CD4-positive, alpha-beta T cell treated with Interleukin-1 beta for 1 hour (primary cell): ENCODE measurements around the gene SLC36A1.
A peak's percentile ranks its signal among the peaks of the same experiment; 100 is the strongest.

ENCODE experiments used
- DNase-seq, 2 donors: peaks; one replicate each; pipeline ENCODE4 v3.0.0-alpha.2; 2020 to 2022

Gene SLC36A1

GRCh38 chr5:151451626-151452520, 4.5 kb downstream of the SLC36A1 start:
- DNase-seq, result no peak

- no peak for DNase-seq
Observed at GRCh38 chr5:151454166-151454565, 6.8 kb downstream of the SLC36A1 start.

DNA sequence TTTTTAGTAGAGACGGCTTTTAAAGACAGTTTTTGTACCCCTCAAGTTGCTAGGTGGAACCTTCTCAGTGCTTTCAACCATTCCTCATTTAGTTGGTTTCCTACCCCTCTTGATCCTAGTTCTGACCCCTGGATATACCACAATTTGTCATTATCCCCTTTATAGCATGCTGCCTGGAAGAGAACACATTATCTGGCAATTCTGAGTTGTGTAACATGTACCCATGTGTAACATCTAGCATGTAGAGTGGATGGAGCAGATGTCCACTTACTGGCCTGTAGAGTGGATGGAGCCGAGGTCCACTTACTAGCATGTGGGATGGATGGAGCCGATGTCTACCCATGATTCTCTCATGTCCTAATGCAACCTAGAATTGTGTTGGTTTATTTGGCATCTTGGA, 7.5 kb downstream of the SLC36A1 start:
- DNase-seq, result no peak

DNA sequence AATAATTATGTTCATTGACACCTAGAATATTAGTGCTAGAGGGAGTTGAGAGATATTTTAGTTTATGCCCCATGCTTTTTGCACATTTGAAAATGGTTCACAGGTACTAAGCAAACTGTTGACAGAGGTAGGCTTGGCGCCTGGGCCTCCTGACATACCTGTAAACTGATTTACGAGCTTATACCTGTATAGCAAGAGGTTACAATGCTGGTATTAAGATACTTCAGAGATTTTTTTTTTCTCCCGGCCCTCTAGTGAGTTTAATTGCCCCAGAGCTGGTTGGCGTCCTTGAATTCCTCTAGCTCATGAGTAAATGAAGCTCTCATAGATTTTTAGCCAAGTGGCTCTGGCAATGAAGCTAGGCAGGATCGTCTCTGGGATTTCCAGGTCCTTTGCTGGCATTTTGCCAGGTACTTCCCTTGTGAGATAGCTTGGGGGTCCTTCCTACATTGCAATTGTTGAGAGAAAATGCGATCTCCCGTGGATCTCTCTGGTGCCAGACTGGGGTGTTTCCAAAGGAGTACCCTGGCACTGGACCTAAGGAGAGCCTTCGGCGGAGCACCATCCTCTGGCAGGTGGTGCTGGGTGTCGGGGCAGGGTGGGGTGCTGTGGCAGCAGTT, 9.0 kb downstream of the SLC36A1 start:
- no peak for DNase-seq

DNA sequence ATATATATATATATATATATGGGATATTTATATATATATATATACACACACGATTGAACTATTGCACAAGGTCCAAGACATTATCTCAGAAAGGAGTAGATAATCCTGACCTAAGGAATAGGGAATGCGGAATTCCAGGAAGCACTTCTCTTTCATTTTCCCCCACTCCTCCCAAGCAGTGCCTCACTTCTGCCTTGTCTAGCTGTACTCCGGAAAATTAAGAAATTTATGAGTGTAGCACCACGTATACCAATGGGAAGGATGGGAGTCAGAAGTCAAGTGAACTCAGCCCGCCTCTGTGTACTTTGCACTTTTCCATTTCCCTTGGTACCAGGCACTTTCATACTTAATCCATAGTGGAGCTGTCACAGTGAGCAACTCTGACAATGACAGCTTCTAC, 10.9 kb downstream of the SLC36A1 start:
- DNase-seq, result no peak

DNA sequence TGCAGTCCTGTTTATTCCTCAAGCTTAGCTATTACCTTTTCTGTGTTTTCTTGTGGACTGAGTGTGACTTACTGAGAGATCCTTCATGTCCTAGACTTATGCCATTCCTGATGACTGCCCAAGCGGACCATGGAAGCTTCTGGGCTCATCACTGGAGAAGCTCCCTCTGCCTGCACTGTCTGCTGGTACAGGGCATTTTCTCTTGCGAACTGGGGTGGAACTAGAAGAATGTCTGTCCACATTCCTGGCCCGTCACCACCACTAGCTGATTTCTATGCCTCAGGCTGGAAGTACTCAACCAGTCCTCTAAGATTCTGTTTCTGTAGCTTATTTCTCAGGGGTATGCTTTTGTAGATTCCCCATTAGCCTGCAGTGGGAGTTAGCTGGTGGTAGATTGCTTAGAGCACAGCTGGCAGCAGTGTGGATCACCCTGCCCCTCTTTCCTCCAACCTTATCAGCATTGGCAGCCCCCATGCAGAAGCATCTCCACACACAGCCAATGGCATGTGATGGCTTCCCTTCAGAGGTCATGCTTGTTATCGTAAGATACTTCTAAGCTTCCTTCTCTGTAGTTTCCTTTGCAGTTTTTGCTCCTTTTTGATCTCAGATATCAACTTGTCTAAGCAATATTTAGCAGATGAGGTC, 12.4 kb downstream of the SLC36A1 start:
- no peak for DNase-seq

DNA sequence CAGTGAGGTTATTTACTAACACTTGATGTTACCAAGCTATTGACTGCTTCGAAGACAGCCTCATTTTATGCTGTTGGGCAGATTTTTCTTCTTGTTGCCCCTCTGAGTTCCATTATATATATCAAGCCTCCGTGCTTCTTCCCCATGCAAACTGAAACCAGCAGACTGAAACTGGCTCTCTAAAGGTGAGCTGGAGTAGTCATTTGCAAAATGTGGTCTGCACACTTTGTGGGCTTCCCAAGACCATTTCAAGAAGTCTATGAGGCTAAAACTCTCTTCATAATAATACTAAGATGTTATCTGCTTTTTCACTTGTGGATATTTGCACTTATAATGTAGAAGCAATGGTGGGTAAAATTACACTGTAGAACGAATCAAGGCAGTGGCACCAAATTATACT, 13.9 kb downstream of the SLC36A1 start:
- DNase-seq, result no peak

DNA sequence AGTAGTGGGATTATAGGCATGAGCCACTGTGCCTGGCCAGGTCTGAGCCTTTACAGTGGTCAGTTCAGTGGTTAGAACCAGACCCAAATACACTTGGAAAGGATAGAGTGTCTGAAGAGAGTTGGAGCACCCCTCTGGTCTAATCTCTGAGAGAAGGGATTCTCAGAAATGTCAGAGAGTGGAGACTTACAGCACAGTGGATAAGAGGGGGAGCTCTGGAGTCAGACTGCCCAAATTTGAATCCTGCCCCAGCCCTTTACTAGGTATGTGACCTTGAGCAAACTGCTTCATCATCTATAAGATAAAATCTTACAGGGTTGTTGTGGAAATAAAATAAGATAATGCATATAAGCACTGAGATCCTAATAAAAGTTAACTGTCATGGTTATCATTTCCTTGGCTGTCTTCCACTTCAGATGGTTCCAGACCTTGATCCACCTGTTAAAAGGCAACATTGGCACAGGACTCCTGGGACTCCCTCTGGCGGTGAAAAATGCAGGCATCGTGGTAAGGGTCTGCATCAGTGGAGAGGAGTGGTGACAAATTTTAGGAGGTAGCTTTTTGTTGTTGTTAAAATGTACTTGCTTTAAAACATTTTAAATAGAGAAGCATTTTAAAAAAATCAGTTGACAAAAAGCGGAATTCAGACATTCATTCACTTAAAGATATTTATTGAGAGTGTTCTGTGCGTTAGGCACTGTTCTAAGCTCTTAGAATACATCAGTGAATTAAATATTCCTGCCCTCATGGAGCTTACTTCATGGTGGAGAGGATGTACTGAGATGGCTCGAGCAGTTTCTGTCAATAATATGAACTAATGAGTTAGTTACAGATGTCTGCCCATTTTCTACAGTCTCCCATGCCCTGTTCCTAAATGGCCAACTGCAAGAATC, 16.0 kb downstream of the SLC36A1 start:
- DNase-seq, result no peak

DNA sequence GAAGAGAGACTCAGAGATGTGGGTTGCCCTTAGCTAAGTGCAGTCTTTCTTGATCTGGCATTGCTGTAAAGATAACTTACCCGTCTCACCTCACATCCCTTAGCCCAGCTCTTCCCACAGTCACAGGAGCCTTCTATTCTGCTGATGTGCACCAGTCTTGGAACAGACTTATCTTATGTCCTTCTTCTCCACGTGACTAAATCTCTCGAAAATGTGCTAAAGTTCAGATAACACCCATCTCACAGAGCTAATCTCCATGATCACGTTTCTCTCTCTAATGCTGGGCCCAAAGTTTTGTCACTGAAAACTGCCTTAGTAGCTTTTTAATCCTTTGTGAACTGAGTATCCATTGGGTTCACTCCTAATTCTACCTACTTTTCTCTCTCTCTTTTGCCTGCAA, 16.7 kb downstream of the SLC36A1 start:
- DNase-seq, result no peak

GRCh38 chr5:151465476-151465875, 18.1 kb downstream of the SLC36A1 start:
- no peak for DNase-seq

DNA sequence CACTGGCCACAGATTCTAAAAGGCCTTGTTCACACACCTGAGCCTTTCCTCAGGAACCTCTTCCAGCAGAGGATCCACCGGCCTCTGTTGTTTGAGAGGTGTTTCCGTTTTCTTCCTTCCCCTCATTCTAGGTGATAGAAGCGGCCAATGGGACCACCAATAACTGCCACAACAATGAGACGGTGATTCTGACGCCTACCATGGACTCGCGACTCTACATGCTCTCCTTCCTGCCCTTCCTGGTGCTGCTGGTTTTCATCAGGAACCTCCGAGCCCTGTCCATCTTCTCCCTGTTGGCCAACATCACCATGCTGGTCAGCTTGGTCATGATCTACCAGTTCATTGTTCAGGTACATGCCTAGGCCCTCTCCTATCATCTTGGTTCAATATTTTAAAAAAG, 20.2 kb downstream of the SLC36A1 start:
- DNase-seq, result no peak

- DNase-seq, result no peak
Observed at GRCh38 chr5:151469386-151469785, 22.0 kb downstream of the SLC36A1 start.

DNA sequence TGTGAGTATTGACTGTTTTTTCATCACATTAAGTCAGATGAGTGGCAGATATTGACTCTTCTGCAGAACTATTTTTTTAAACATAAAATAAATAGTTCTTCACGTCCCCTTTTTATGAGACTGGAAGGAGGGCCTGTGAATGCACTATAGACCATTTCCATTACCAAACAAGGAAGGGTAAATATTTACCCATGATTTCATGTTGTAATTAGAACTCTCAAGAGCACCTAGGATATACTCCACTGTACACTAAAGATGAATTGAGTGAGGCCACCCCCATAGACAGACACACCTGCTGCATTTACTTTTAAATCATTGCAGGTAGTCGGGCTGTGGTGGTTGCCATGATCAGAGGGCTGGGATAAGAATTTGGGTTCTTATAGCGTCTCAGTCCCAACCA, 22.6 kb downstream of the SLC36A1 start:
- DNase-seq, result no peak

DNA sequence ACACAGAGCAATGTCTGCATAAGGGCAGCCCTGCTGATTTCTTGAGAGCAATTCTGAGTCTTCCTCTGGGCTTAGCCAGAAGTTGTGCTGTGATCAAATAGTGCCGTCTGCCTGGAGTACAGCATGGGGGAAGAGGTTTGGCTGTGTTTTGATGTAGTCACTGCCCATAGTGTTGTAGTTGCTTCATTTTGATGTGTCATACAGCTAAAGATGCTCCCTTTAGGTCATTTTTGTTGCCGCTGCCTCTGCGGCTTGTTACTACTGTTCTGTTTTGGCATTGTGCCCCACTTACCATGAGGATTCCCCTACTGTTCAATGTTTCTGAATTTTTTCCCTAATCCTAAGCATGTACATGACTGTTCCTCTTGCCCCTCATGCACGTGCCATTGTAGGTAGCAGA, 23.0 kb downstream of the SLC36A1 start:
- no peak for DNase-seq

DNA sequence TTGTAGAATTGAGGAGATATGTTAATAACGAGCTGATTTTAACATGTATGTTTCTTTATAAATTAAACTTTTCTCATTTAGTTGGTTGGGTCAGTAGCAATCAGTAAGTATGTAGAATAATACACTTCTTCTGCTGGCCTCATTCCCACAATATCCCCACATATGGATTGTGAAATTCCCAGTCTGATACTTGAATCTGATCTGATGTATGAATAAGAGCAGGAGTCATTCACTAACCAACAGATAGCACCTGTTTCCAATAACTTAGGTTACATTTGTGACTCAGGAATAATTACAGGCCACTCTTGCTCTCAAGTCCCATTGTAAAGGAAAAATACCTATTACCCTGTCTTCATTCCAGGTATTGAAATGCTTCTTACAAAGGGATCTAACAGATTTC, 23.9 kb downstream of the SLC36A1 start:
- DNase-seq, result no peak

GRCh38 chr5:151474799-151475198, 27.4 kb downstream of the SLC36A1 start:
- no peak for DNase-seq

- DNase-seq, result no peak
Observed at GRCh38 chr5:151475388-151475787, 28.0 kb downstream of the SLC36A1 start.

DNA sequence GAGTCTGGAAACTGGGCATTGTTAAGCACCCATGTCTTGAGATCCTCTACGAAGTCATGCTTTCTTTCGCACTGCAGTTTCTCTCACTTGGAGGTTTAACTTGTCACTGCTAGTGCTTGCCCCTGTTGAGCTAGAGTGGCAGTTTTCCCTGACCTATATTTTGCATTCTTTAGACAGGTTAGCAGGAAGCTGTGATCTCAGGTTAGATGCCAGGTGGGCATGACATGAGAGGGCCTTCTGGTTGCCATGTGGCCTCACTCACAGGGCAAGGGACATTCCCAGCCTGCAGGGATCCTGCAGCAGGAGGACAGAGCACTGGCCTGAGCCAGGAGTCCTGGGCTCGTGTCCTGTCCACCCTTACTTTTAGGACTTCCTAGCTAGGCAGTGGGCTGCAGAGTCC, 28.6 kb downstream of the SLC36A1 start:
- no peak for DNase-seq

- no peak for DNase-seq
Observed at GRCh38 chr5:151477101-151477500, 29.7 kb downstream of the SLC36A1 start.

DNA sequence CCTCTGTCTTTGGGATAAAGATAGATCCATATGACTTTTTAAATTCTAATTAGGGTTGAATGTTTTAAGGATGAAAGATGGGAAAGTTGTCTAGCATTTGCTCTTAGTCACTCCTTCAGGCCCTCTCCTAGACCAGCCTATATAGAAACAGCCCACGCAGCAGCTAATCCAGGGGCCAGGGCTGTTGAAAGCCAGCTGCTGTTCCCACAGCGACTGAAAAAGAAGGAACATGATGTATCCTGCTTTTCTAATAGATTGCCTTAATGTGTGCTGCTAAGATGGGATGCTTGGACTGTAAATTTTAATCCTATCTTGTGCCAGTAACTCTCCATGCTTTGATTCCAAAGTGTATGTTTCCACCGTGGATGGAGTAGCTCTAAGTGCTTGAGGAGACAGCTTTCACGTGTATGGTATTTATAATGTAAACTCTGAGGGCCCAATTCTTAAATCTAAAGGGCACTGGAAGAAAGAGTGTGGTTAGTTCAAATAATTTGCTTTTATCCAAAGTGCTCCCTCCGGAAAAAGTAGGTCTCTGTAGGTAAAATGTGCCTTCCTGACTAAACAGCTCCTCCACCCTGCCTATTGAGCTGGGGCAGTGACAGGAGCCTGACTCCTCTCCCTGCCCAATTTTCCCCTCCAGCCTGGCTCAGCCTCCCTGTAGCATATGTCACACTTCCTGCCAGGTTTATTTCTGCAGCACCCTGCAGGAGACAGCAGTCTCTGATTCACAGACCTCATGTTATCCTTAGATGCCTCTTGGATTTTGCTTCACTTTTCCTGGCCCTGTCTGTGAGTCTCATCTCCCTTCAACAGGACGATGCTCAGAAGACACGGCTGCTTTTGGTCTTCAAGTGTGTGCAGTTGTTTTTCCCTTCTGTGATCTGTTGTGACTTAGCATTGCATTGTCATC, 33.2 kb downstream of the SLC36A1 start:
- no peak for DNase-seq

DNA sequence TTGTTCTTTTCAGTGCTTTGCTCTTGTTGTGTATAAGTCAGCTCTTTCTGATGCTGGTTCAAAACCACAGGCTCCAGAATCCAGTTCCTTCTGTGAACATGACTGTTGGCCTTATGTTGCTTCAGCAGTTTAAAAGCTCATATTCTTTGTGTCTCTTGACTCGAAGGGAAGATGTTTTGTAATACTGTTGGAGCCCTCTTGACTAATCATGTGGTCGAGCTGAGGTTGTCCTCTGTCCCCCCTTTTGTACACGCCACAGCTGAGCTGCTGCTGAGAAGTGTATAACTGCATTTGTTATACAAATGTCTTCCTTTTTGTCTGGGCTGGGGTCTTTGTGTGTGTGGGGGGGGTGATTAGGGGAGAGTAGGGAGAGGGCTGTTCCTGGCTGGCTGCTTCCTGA, 35.8 kb downstream of the SLC36A1 start:
- DNase-seq, result peak in 1 of 2 donors; percentile 6

DNA sequence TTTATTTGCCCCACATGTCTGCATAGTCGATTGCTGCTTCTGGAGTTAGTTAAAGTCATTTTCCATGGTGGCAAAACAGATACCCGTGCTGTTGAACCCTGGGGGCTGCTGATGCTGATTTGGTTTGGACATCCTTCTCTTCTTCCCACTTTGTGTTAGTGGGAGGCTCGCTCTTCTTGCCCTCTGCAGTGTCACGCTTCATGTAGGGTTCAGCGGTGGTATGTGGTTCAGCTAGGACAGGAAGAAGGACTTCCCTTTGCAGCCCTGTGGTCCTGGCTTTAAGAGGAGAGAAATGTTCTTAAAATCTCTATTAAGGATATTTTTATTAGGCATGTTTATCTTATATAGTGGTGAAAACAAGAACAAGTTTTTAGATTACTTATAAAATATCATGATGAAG, 36.2 kb downstream of the SLC36A1 start:
- no peak for DNase-seq
